ENCODE results near the gene FRS3. TPM values are rescaled to one million over a fixed set of nuclear protein-coding genes. Genes with fewer than 3 reads are reported as not detected.

FRS3 gene
- total RNA-seq, 1 donor from 2014 or later, result 5.3 TPM

GRCh38 chr6:41750374-41750773 lies 29.3 kb downstream of the FRS3 start:
- TF ChIP-seq CTCF (IDR thresholded peaks at IDR 0.05; ENCODE audit: borderline replicate concordance), result no peak
- Histone ChIP-seq H3K4me1 (no peaks in the 10 kb centered on the region), H3K36me3 (no peaks in the 10 kb centered on the region), H3K9me3 (replicated peaks) (no peaks in the 10 kb centered on the region), H3K27me3 (ENCODE audit: low read depth) (no peaks in the 10 kb centered on the region), H3K27ac (replicated peaks) (no peak overlapping the region), H3K4me3 (no peak overlapping the region)
- intact Hi-C loops (cut with micrococcal nuclease), result no loop called here
- DNase-seq, result no peak

- TF ChIP-seq CTCF (IDR thresholded peaks at IDR 0.05; ENCODE audit: borderline replicate concordance), result no peak
- no peaks in the 10 kb centered on the region for H3K9me3 ChIP-seq (replicated peaks)
- H3K27ac ChIP-seq (replicated peaks), result no peak overlapping the region
- intact Hi-C loops (cut with micrococcal nuclease), result no loop called here
- DNase-seq, result no peak
- no peaks in the 10 kb centered on the region for H3K27me3 ChIP-seq (ENCODE audit: low read depth)
- no peak overlapping the region for H3K4me3 ChIP-seq
- no peaks in the 10 kb centered on the region for H3K4me1 ChIP-seq
- no peaks in the 10 kb centered on the region for H3K36me3 ChIP-seq
Observed at GRCh38 chr6:41748542-41748941, 31.2 kb downstream of the FRS3 start.

- Histone ChIP-seq H3K36me3 (no peaks in the 10 kb centered on the region), H3K4me1 (no peaks in the 10 kb centered on the region), H3K27me3 (ENCODE audit: low read depth) (no peaks in the 10 kb centered on the region), H3K27ac (replicated peaks) (no peak overlapping the region), H3K4me3 (no peak overlapping the region), H3K9me3 (replicated peaks) (no peaks in the 10 kb centered on the region)
- TF ChIP-seq CTCF (IDR thresholded peaks at IDR 0.05; ENCODE audit: borderline replicate concordance), result no peak
- DNase-seq, result no peak
- intact Hi-C loops (cut with micrococcal nuclease), result no loop called here
Observed at GRCh38 chr6:41748102-41748477, 31.6 kb downstream of the FRS3 start.

GRCh38 chr6:41747256-41748101 lies 32.2 kb downstream of the FRS3 start, which contains the start of gene PGC:
PGC (minus strand) TSS chr6:41747397; CDS start chr6:41747334, 63 bp downstream.
- DNase-seq, result no peak
- intact Hi-C loops (cut with micrococcal nuclease), result no loop called here

GRCh38 chr6:41746107-41746506 lies 33.6 kb downstream of the FRS3 start:
- intact Hi-C loops (cut with micrococcal nuclease), result no loop called here

More at GRCh38 chr6:41747256-41748101, 32.2 kb downstream of the FRS3 start, which contains the start of gene PGC:
- no peak for TF ChIP-seq CTCF (IDR thresholded peaks at IDR 0.05; ENCODE audit: borderline replicate concordance)
- Histone ChIP-seq H3K27ac (replicated peaks) (no peak within 1 kb of the TSS), H3K36me3 (no peaks in the 10 kb centered on the region), H3K4me3 (no peak within 1 kb of the TSS), H3K27me3 (ENCODE audit: low read depth) (no peaks in the 10 kb centered on the region), H3K9me3 (replicated peaks) (no peaks in the 10 kb centered on the region), H3K4me1 (no peaks in the 10 kb centered on the region)

More at GRCh38 chr6:41746107-41746506, 33.6 kb downstream of the FRS3 start:
- H3K27ac ChIP-seq (replicated peaks), result no peak overlapping the region
- no peaks in the 10 kb centered on the region for H3K27me3 ChIP-seq (ENCODE audit: low read depth)
- H3K9me3 ChIP-seq (replicated peaks), result no peaks in the 10 kb centered on the region
- no peak overlapping the region for H3K4me3 ChIP-seq
- DNase-seq, result no peak
- no peaks in the 10 kb centered on the region for H3K4me1 ChIP-seq
- TF ChIP-seq CTCF (IDR thresholded peaks at IDR 0.05; ENCODE audit: borderline replicate concordance), result no peak
- H3K36me3 ChIP-seq, result no peaks in the 10 kb centered on the region

Measured in left ventricle myocardium inferior (tissue), 1 donor.